CD4-positive, alpha-beta T cell (primary cell): ENCODE results near the gene EXOSC10. TPM values are rescaled to one million over a fixed set of nuclear protein-coding genes. Genes with fewer than 3 reads are reported as not detected.

ENCODE experiments used
- ATAC-seq: fragments of 200-7000 bp; cut with Tn5 transposase; one replicate; pipeline ENCODE4 v1.10.0; 2022; ENCODE audit warnings: mild to moderate bottlenecking; ENCODE audit not compliant: poor library complexity
- CTCF ChIA-PET: fragments of 350-600 bp; sonication (Branson Sonifier 250); formaldehyde crosslinking; loops from one replicate; lab custom pipeline; 2021; ENCODE audit warnings: antibody characterized with exemption, inconsistent platforms; lab: Charles Lee
- POLR2A ChIA-PET: fragments of 350-600 bp; sonication (Branson Sonifier 250); formaldehyde crosslinking; loops from one replicate; lab custom pipeline; 2021; ENCODE audit warnings: antibody characterized with exemption, inconsistent platforms; lab: Charles Lee
- DNase-seq, 14 experiments: peaks; one replicate each; pipeline ENCODE4 v3.0.0-alpha.2; 2013 to 2020; ENCODE audit warnings: mixed read lengths in 2 of 14
- H3K27ac ChIP-seq, 2 donors: one replicate each; pipeline versions ENCODE4 v1.5.1 to v1.7.0; 2013; ENCODE audit warnings: low read length in 2 of 2, low read depth in 1 of 2, mild to moderate bottlenecking in 1 of 2
- H3K27me3 ChIP-seq, 2 experiments: 1 replicate in 1 of 2; 2 replicates in 1 of 2; pipeline versions ENCODE4 v1.6.1 to v1.7.0; 2013; ENCODE audit warnings: low read length in 2 of 2, control low read depth in 1 of 2, mild to moderate bottlenecking in 1 of 2, moderate library complexity in 1 of 2; ENCODE audit not compliant: insufficient read depth in 2 of 2, control insufficient read depth in 1 of 2
- H3K36me3 ChIP-seq: one replicate; pipeline ENCODE4 v1.6.1; 2013; ENCODE audit warnings: low read length, control low read depth; ENCODE audit not compliant: insufficient read depth
- H3K4me1 ChIP-seq: one replicate; pipeline ENCODE4 v1.6.1; 2013; ENCODE audit warnings: low read length, control low read depth; ENCODE audit not compliant: insufficient read depth
- H3K4me3 ChIP-seq: one replicate; pipeline ENCODE4 v1.5.1; 2013; ENCODE audit warnings: mild to moderate bottlenecking, low read length, moderate library complexity
- H3K9me3 ChIP-seq, 2 experiments: 1 replicate in 1 of 2; 2 replicates in 1 of 2; pipeline versions ENCODE4 v1.6.1 to v1.7.0; 2013; ENCODE audit warnings: low read length in 2 of 2, mild to moderate bottlenecking in 2 of 2, control low read depth in 1 of 2, moderate library complexity in 1 of 2; ENCODE audit not compliant: control insufficient read depth in 1 of 2, insufficient read depth in 1 of 2
- H3K27ac Mint-ChIP-seq: one replicate; pipeline ENCODE4 v1.8.0; 2020; ENCODE audit warnings: mixed read lengths
- H3K27me3 Mint-ChIP-seq: one replicate; pipeline ENCODE4 v1.8.0; 2021; ENCODE audit warnings: mixed read lengths
- H3K36me3 Mint-ChIP-seq: one replicate; pipeline ENCODE4 v1.8.0; 2021; ENCODE audit warnings: low read depth, mixed read lengths
- H3K4me1 Mint-ChIP-seq: one replicate; pipeline ENCODE4 v1.8.0; 2021; ENCODE audit warnings: low read depth, mixed read lengths
- H3K4me3 Mint-ChIP-seq: one replicate; pipeline ENCODE4 v1.8.0; 2020; ENCODE audit warnings: mild to moderate bottlenecking, mixed read lengths
- H3K9me3 Mint-ChIP-seq: one replicate; pipeline ENCODE4 v1.8.0; 2020; ENCODE audit warnings: mixed read lengths
- intact Hi-C, 2 experiments: fragments of 100-400 bp; cut with DNase I in 1 of 2; cut with micrococcal nuclease in 1 of 2; formaldehyde crosslinking; loops; one replicate each; pipeline versions ENCODE4 v1.15.1 to v1.9.0; 2023 to 2025; cut with DNase I, micrococcal nuclease
- total RNA-seq, 174 experiments: library from RNA in 2 of 174; stranded (reverse) in 2 of 174; gene quantifications; one replicate each; pipeline ENCODE4 v1.2.3 and lab custom pipeline; 2021 to 2026
- TF ChIP-seq, protein P1 (sequence below): fragments of 200-600 bp; IDR thresholded peaks from one replicate; pipeline ENCODE4 v1.8.0; 2022; ENCODE audit warnings: antibody characterized with exemption, mild to moderate bottlenecking

EXOSC10 gene
- total RNA-seq, 2 experiments from 2014 or later: 81.6 to 89.0 TPM

- no peak overlapping the region for H3K4me3 ChIP-seq
- H3K36me3 ChIP-seq: peaks cover 12% of the 10 kb centered on the region
- no peak overlapping the region for H3K27ac ChIP-seq
- no peaks in the 10 kb centered on the region for H3K27me3 ChIP-seq
- no peak overlapping the region for H3K27ac Mint-ChIP-seq
- DNase-seq (no peak), ATAC-seq (no peak)
- no peaks in the 10 kb centered on the region for H3K27me3 Mint-ChIP-seq
- TF ChIP-seq, protein P1, sequence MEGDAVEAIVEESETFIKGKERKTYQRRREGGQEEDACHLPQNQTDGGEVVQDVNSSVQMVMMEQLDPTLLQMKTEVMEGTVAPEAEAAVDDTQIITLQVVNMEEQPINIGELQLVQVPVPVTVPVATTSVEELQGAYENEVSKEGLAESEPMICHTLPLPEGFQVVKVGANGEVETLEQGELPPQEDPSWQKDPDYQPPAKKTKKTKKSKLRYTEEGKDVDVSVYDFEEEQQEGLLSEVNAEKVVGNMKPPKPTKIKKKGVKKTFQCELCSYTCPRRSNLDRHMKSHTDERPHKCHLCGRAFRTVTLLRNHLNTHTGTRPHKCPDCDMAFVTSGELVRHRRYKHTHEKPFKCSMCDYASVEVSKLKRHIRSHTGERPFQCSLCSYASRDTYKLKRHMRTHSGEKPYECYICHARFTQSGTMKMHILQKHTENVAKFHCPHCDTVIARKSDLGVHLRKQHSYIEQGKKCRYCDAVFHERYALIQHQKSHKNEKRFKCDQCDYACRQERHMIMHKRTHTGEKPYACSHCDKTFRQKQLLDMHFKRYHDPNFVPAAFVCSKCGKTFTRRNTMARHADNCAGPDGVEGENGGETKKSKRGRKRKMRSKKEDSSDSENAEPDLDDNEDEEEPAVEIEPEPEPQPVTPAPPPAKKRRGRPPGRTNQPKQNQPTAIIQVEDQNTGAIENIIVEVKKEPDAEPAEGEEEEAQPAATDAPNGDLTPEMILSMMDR: no peak
- no peaks in the 10 kb centered on the region for H3K4me1 ChIP-seq
- H3K36me3 Mint-ChIP-seq: peaks cover 31% of the 10 kb centered on the region
- ChIA-PET CTCF (no interaction called here), POLR2A (interaction anchor here (0.6 to 1.5 kb wide), 3 partner anchors 19 to 504 kb away, joined by 3 to 6 read pairs (median 4); partner anchors contain the start of genes EXOSC10 and TARDBP)
- no peak overlapping the region for H3K4me3 Mint-ChIP-seq
- peaks cover 7% of the 10 kb centered on the region for H3K4me1 Mint-ChIP-seq
- no peaks in the 10 kb centered on the region for H3K9me3 Mint-ChIP-seq
- intact Hi-C loops: no loop called here
- H3K9me3 ChIP-seq: no peaks in the 10 kb centered on the region
These were observed 67.9 kb downstream of the EXOSC10 start for GRCh38 chr1:11031624-11032262.

GRCh38 chr1:11030865-11031264, 68.8 kb downstream of the EXOSC10 start:
- H3K36me3 ChIP-seq: peaks cover 20% of the 10 kb centered on the region
- no peak overlapping the region for H3K4me3 Mint-ChIP-seq
- no peaks in the 10 kb centered on the region for H3K27me3 ChIP-seq
- H3K9me3 ChIP-seq: no peaks in the 10 kb centered on the region
- H3K27ac ChIP-seq: no peak overlapping the region
- H3K4me1 ChIP-seq: no peaks in the 10 kb centered on the region
- TF ChIP-seq, protein P1: no peak
- H3K36me3 Mint-ChIP-seq: peaks cover 39% of the 10 kb centered on the region
- H3K27ac Mint-ChIP-seq: no peak overlapping the region
- no peak for ATAC-seq
- peaks cover 16% of the 10 kb centered on the region for H3K4me1 Mint-ChIP-seq
- CTCF ChIA-PET: no interaction called here
- H3K9me3 Mint-ChIP-seq: no peaks in the 10 kb centered on the region
- no peak overlapping the region for H3K4me3 ChIP-seq
- intact Hi-C loops: no loop called here
- no peak for DNase-seq
- H3K27me3 Mint-ChIP-seq: no peaks in the 10 kb centered on the region
- POLR2A ChIA-PET: interaction anchor here (0.8 to 1.5 kb wide), 3 partner anchors 18 to 68 kb away, joined by 3 to 6 read pairs (median 4); partner anchors contain the start of genes EXOSC10, SRM and TARDBP

DNA sequence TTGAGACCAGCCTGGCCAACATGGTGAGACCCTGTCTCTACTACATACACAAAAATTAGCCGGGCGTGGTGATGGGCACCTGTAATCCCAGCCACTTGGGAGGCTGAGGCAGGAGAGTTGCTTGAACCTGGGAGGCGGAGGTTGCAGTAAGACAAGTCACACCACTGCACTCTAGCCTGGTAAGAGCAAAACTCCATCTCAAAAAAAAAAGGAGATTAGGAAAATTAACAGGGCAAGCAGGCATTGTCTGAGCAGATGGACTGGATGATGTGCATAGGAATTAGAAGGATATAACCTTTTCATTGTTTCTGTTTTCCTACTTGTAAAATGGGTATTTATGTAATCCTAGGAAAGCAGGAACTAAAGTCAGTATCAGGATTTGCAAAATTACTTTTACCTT, 71.7 kb downstream of the EXOSC10 start:
- H3K27ac Mint-ChIP-seq: no peak overlapping the region
- POLR2A ChIA-PET: no interaction called here
- peaks cover 27% of the 10 kb centered on the region for H3K4me1 Mint-ChIP-seq

More for the DNA sequence above, 71.7 kb downstream of the EXOSC10 start:
- H3K9me3 ChIP-seq: no peaks in the 10 kb centered on the region
- TF ChIP-seq, protein P1: no peak
- no peak for DNase-seq
- CTCF ChIA-PET: no interaction called here
- Mint-ChIP-seq H3K36me3 (peaks cover 66% of the 10 kb centered on the region), H3K9me3 (no peaks in the 10 kb centered on the region), H3K4me3 (no peak overlapping the region), H3K27me3 (no peaks in the 10 kb centered on the region)
- no peak overlapping the region for H3K27ac ChIP-seq
- H3K27me3 ChIP-seq: no peaks in the 10 kb centered on the region
- no peak overlapping the region for H3K4me3 ChIP-seq
- intact Hi-C loops: no loop called here
- ATAC-seq: no peak
- peaks cover 43% of the 10 kb centered on the region for H3K36me3 ChIP-seq
- no peaks in the 10 kb centered on the region for H3K4me1 ChIP-seq
